ENCODE data around the gene GAMT.

GAMT gene

GRCh38 chr19:1411255-1412191 lies 10.2 kb upstream of the GAMT start:
- H3K4me3 ChIP-seq (replicated peaks; ENCODE audit: low read depth, low read length) = no peak overlapping the region
- TF ChIP-seq CTCF (IDR thresholded peaks at IDR 0.05; ENCODE audit: insufficient read depth, low read length, poor library complexity, severe bottlenecking) = no peak
- DNase-seq (ENCODE audit: extremely low read depth, insufficient read length) = no peak

GRCh38 chr19:1410789-1411188 lies 9.4 kb upstream of the GAMT start:
- H3K36me3 ChIP-seq (ENCODE audit: control insufficient read depth, insufficient read depth, low read length) = peaks cover 13% of the 10 kb centered on the region
- TF ChIP-seq CTCF (IDR thresholded peaks at IDR 0.05; ENCODE audit: insufficient read depth, low read length, poor library complexity, severe bottlenecking) = no peak
- no peak overlapping the region for H3K4me3 ChIP-seq (replicated peaks; ENCODE audit: low read depth, low read length)
- no peak for DNase-seq (ENCODE audit: extremely low read depth, insufficient read length)
- no peaks in the 10 kb centered on the region for H3K27me3 ChIP-seq (replicated peaks; ENCODE audit: control insufficient read depth, insufficient read depth, low read length)

More at GRCh38 chr19:1411255-1412191, 10.2 kb upstream of the GAMT start:
- Histone ChIP-seq H3K27me3 (replicated peaks; ENCODE audit: control insufficient read depth, insufficient read depth, low read length) (no peaks in the 10 kb centered on the region), H3K36me3 (ENCODE audit: control insufficient read depth, insufficient read depth, low read length) (peaks cover 15% of the 10 kb centered on the region)

- Histone ChIP-seq H3K27me3 (replicated peaks; ENCODE audit: control insufficient read depth, insufficient read depth, low read length) (no peaks in the 10 kb centered on the region), H3K4me3 (replicated peaks; ENCODE audit: low read depth, low read length) (peak overlapping the region; percentile 84; the same call in 1 of the 2 replicates), H3K36me3 (ENCODE audit: control insufficient read depth, insufficient read depth, low read length) (peaks cover 10% of the 10 kb centered on the region)
- no peak for TF ChIP-seq CTCF (IDR thresholded peaks at IDR 0.05; ENCODE audit: insufficient read depth, low read length, poor library complexity, severe bottlenecking)
- DNase-seq (ENCODE audit: extremely low read depth, insufficient read length) = no peak
Observed at GRCh38 chr19:1410136-1410786, 8.9 kb upstream of the GAMT start.

GRCh38 chr19:1409204-1410005 lies 8.1 kb upstream of the GAMT start:
- TF ChIP-seq CTCF (IDR thresholded peaks at IDR 0.05; ENCODE audit: insufficient read depth, low read length, poor library complexity, severe bottlenecking) = no peak
- Histone ChIP-seq H3K4me3 (replicated peaks; ENCODE audit: low read depth, low read length) (peak overlapping the region; percentile 84), H3K27me3 (replicated peaks; ENCODE audit: control insufficient read depth, insufficient read depth, low read length) (no peaks in the 10 kb centered on the region), H3K36me3 (ENCODE audit: control insufficient read depth, insufficient read depth, low read length) (peaks cover 10% of the 10 kb centered on the region)
- DNase-seq (ENCODE audit: extremely low read depth, insufficient read length) = no peak

GRCh38 chr19:1408300-1409203 lies 7.2 kb upstream of the GAMT start:
- TF ChIP-seq CTCF (IDR thresholded peaks at IDR 0.05; ENCODE audit: insufficient read depth, low read length, poor library complexity, severe bottlenecking) = no peak
- DNase-seq (ENCODE audit: extremely low read depth, insufficient read length) = peak; percentile 62
- Histone ChIP-seq H3K27me3 (replicated peaks; ENCODE audit: control insufficient read depth, insufficient read depth, low read length) (no peaks in the 10 kb centered on the region), H3K36me3 (ENCODE audit: control insufficient read depth, insufficient read depth, low read length) (peaks cover 10% of the 10 kb centered on the region), H3K4me3 (replicated peaks; ENCODE audit: low read depth, low read length) (peak overlapping the region; percentile 84)

Measured in GM06990 (cell line).